HTR-8/SVneo (cell line): Measurements from ENCODE around the gene AMBP.

Experiments
- DNase-seq: peaks from one replicate; pipeline ENCODE4 v3.0.0; 2011; ENCODE audit warnings: low spot score, mixed read lengths; ENCODE audit not compliant: insufficient read length
- FAIRE-seq: peaks from 2 replicates; lab custom pipeline; 2011; peaks lifted over from hg19 to GRCh38; lab: Jason Lieb, UNC

Gene AMBP

GRCh38 chr9:114017741-114018715 is 60.1 kb downstream of the AMBP start:
- no peak for FAIRE-seq
- no peak for DNase-seq

GRCh38 chr9:114016629-114017423 is 61.3 kb downstream of the AMBP start:
- FAIRE-seq (no peak), DNase-seq (no peak)

GRCh38 chr9:114016101-114016500 is 62.0 kb downstream of the AMBP start:
- DNase-seq (no peak), FAIRE-seq (no peak)

- FAIRE-seq: no peak
- DNase-seq: no peak
Observed at GRCh38 chr9:114015607-114016006, 62.5 kb downstream of the AMBP start.

- DNase-seq (no peak), FAIRE-seq (no peak)
Observed at GRCh38 chr9:114014044-114014443, 64.1 kb downstream of the AMBP start.

- no peak for FAIRE-seq
Observed at GRCh38 chr9:114012126-114012525, 66.0 kb downstream of the AMBP start.

GRCh38 chr9:114011313-114011712 is 66.8 kb downstream of the AMBP start:
- DNase-seq: no peak
- FAIRE-seq: no peak

More at GRCh38 chr9:114012126-114012525, 66.0 kb downstream of the AMBP start:
- no peak for DNase-seq
